B cell (primary cell): ENCODE measurements around the gene SUCLG2. TPM values are rescaled to one million over a fixed set of nuclear protein-coding genes. Genes with fewer than 3 reads are reported as not detected.

Experiments used
- ATAC-seq: fragments of 200-7000 bp; cut with Tn5 transposase; one replicate; pipeline ENCODE4 v1.10.0; 2021; ENCODE audit warnings: low read depth, mild to moderate bottlenecking, moderate number of reproducible peaks, moderate library complexity
- CTCF ChIA-PET: fragments of 350-600 bp; sonication (Branson Sonifier 250); formaldehyde crosslinking; loops from one replicate; lab custom pipeline; 2021; ENCODE audit warnings: antibody characterized with exemption, inconsistent platforms; lab: Charles Lee
- POLR2A ChIA-PET: fragments of 350-600 bp; sonication (Branson Sonifier 250); formaldehyde crosslinking; loops from one replicate; lab custom pipeline; 2021; ENCODE audit warnings: antibody characterized with exemption; lab: Charles Lee
- DNase-seq: peaks from one replicate; pipeline ENCODE4 v3.0.0; 2013
- H2AFZ ChIP-seq: 2 replicates; pipeline ENCODE4 v1.6.1; 2012; ENCODE audit warnings: mild to moderate bottlenecking, low read depth, low read length; ENCODE audit not compliant: insufficient read depth, poor library complexity, severe bottlenecking
- H3K27ac ChIP-seq, 2 donors: 1 replicate in 1 of 2; 2 replicates in 1 of 2; pipeline ENCODE4 v1.5.1; 2012 to 2013; ENCODE audit warnings: low read length in 2 of 2, mild to moderate bottlenecking in 2 of 2, moderate library complexity in 1 of 2
- H3K27me3 ChIP-seq, 4 experiments: fragments of 200-600 bp in 1 of 4; sonication (generic) in 1 of 4; replicated peaks in 1 of 4; 1 replicate in 2 of 4; 2 replicates in 2 of 4; pipeline versions ENCODE4 v1.6.1 to v1.7.0; 2013 to 2016; ENCODE audit warnings: low read length in 3 of 4, mild to moderate bottlenecking in 2 of 4, mixed read lengths in 1 of 4, moderate library complexity in 1 of 4; ENCODE audit not compliant: insufficient read depth in 4 of 4, control insufficient read depth in 3 of 4; ENCODE audit errors: control extremely low read depth in 1 of 4
- H3K36me3 ChIP-seq, 2 experiments: replicated peaks in 1 of 2; 1 replicate in 1 of 2; 2 replicates in 1 of 2; pipeline versions ENCODE4 v1.6.1 to v1.7.1; 2013; ENCODE audit warnings: low read length in 1 of 2; ENCODE audit not compliant: insufficient read depth in 2 of 2, control insufficient read depth in 1 of 2; ENCODE audit errors: control extremely low read depth in 1 of 2, extremely low read depth in 1 of 2
- H3K4me1 ChIP-seq, 2 donors: fragments of 200-600 bp in 1 of 2; sonication (generic) in 1 of 2; 1 replicate in 1 of 2; 2 replicates in 1 of 2; pipeline versions ENCODE4 v1.5.1 to v1.6.1; 2013 to 2017; ENCODE audit warnings: low read length in 2 of 2; ENCODE audit not compliant: control insufficient read depth in 2 of 2, insufficient read depth in 2 of 2
- H3K4me2 ChIP-seq: replicated peaks from 2 replicates; pipeline ENCODE3; 2012; ENCODE audit warnings: mild to moderate bottlenecking, low read depth, low read length; ENCODE audit not compliant: poor library complexity, severe bottlenecking
- H3K4me3 ChIP-seq, 5 experiments: fragments of 200-600 bp in 1 of 5; sonication (generic) in 1 of 5; 1 replicate in 3 of 5; 2 replicates in 2 of 5; pipeline versions ENCODE4 v1.5.1 to v1.7.0; 2011 to 2016; ENCODE audit warnings: low read length in 4 of 5, mild to moderate bottlenecking in 4 of 5, low read depth in 2 of 5, control low read depth in 1 of 5, moderate library complexity in 1 of 5; ENCODE audit not compliant: insufficient read depth in 1 of 5; ENCODE audit errors: control extremely low read depth in 1 of 5, extremely low read depth in 1 of 5
- H3K79me2 ChIP-seq: fragments of 200-600 bp; sonication (generic); one replicate; pipeline ENCODE4 v1.6.0; 2016; ENCODE audit warnings: low read length; ENCODE audit not compliant: control insufficient read depth, insufficient read depth
- H3K9ac ChIP-seq: fragments of 200-600 bp; sonication (generic); 2 replicates; pipeline ENCODE4 v1.6.1; 2017; ENCODE audit warnings: mild to moderate bottlenecking, low read length, moderate library complexity
- H3K9me3 ChIP-seq, 3 donors: one replicate each; pipeline versions ENCODE4 v1.6.1 to v1.7.1; 2013; ENCODE audit warnings: low read length in 2 of 3; ENCODE audit not compliant: control insufficient read depth in 2 of 3, insufficient read depth in 1 of 3; ENCODE audit errors: control extremely low read depth in 1 of 3
- H4K20me1 ChIP-seq: 2 replicates; pipeline ENCODE4 v1.6.0; 2012; ENCODE audit warnings: mild to moderate bottlenecking, low read length; ENCODE audit not compliant: insufficient read depth, control insufficient read depth, poor library complexity, severe bottlenecking
- H3K27ac Mint-ChIP-seq: one replicate; pipeline ENCODE4 v1.8.0; 2021; ENCODE audit warnings: mixed read lengths
- H3K27me3 Mint-ChIP-seq: one replicate; pipeline ENCODE4 v1.8.0; 2021; ENCODE audit warnings: mixed read lengths
- H3K4me1 Mint-ChIP-seq: one replicate; pipeline ENCODE4 v1.8.0; 2021; ENCODE audit warnings: mixed read lengths
- H3K4me3 Mint-ChIP-seq: one replicate; pipeline ENCODE4 v1.8.0; 2021; ENCODE audit warnings: mixed read lengths
- H3K9me3 Mint-ChIP-seq: one replicate; pipeline ENCODE4 v1.8.0; 2022; ENCODE audit warnings: mixed read lengths; ENCODE audit not compliant: insufficient read depth
- EZH2 ChIP-seq: IDR thresholded peaks from 2 replicates; pipeline ENCODE4 v1.6.1; 2012; ENCODE audit warnings: borderline replicate concordance, low read depth, mild to moderate bottlenecking, moderate library complexity, low read length; ENCODE audit not compliant: insufficient read depth, poor library complexity, severe bottlenecking
- WGBS: methylation state at CpG from one replicate; pipeline ENCODE4 v1.1.5; 2013; ENCODE audit warnings: missing lambda C conversion rate; ENCODE audit not compliant: insufficient coverage; 5-methylcytosine and 5-hydroxymethylcytosine counted together
- intact Hi-C: fragments of 100-400 bp; cut with micrococcal nuclease; formaldehyde crosslinking; loops from one replicate; pipeline ENCODE4 v1.10.0; 2022
- polyA plus RNA-seq: library from polyadenylated mRNA; depleted of rRNA; stranded (reverse); fragments of >200 nt; gene quantifications from 2 replicates; pipeline ENCODE4 v1.2.3, GENCODE V29; 2012
- total RNA-seq, 2 donors: library from RNA; stranded (reverse); fragments of 120-200 nt in 1 of 2; gene quantifications; 1 replicate in 1 of 2; 2 replicates in 1 of 2; pipeline versions ENCODE4 v1.2.3 to v1.2.4, GENCODE V29; 2013 to 2022
- TF ChIP-seq, protein P1 (sequence below): fragments of 200-600 bp; IDR thresholded peaks from one replicate; pipeline ENCODE4 v1.8.0; 2022; ENCODE audit warnings: antibody characterized with exemption, mild to moderate bottlenecking

Gene SUCLG2
- total and polyA plus RNA-seq, 2 donors (not counting 1 experiment from before 2014, with no cell fraction given) = 9.1 to 35.8 TPM

GRCh38 chr3:67517781-67518180 is 136.6 kb downstream of the SUCLG2 start:
- Histone ChIP-seq H3K4me1 (peaks cover 0 to 7% of the 10 kb centered on the region in 2 donors), H3K4me3 (no peak overlapping the region), H3K4me2 (no peak overlapping the region), H4K20me1 (no peaks in the 10 kb centered on the region), H3K36me3 (peaks cover 26 to 53% of the 10 kb centered on the region in 2 experiments), H3K9ac (no peak overlapping the region), H3K27ac (no peak overlapping the region), H3K79me2 (no peaks in the 10 kb centered on the region), H2AFZ (no peak overlapping the region), H3K9me3 (peaks cover 0 to 1% (median 0%) of the 10 kb centered on the region in 3 donors), H3K27me3 (no peaks in the 10 kb centered on the region)
- CTCF ChIA-PET = interaction anchor here (1.0 kb wide), 1 partner anchor 23 kb away, joined by 3 read pairs; no protein-coding TSS in a partner anchor
- WGBS = 100% methylated on average over 2 of the region's 2 CpGs
- Mint-ChIP-seq H3K27me3 (no peaks in the 10 kb centered on the region), H3K4me1 (peaks cover 12% of the 10 kb centered on the region), H3K4me3 (no peak overlapping the region), H3K27ac (no peak overlapping the region), H3K9me3 (no peaks in the 10 kb centered on the region)
- POLR2A ChIA-PET = no interaction called here
- TF ChIP-seq, protein P1, sequence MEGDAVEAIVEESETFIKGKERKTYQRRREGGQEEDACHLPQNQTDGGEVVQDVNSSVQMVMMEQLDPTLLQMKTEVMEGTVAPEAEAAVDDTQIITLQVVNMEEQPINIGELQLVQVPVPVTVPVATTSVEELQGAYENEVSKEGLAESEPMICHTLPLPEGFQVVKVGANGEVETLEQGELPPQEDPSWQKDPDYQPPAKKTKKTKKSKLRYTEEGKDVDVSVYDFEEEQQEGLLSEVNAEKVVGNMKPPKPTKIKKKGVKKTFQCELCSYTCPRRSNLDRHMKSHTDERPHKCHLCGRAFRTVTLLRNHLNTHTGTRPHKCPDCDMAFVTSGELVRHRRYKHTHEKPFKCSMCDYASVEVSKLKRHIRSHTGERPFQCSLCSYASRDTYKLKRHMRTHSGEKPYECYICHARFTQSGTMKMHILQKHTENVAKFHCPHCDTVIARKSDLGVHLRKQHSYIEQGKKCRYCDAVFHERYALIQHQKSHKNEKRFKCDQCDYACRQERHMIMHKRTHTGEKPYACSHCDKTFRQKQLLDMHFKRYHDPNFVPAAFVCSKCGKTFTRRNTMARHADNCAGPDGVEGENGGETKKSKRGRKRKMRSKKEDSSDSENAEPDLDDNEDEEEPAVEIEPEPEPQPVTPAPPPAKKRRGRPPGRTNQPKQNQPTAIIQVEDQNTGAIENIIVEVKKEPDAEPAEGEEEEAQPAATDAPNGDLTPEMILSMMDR = no peak
- TF ChIP-seq EZH2 = no peak
- ATAC-seq (no peak), DNase-seq (no peak)
- intact Hi-C loops = no loop called here

DNA sequence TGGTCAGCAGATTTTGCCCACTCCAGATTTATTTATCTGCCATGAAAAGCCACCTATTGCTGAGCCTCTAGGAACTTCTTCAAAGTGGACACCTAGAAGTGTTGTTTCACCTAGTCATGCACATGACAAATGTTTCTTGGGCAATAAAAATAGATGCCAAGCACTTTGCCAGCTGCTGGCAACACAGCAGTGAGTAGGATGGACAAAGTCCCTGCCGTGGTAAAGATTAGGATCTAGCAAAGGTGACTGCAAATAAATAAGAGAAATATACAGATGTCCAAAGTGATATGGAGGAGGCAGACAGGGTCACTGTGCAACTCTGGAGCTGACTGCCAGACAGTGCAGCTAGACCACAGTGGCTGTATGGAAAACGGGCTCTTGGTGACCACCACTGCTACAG is 137.9 kb downstream of the SUCLG2 start:
- 83% methylated on average over 1 of the region's 2 CpGs for WGBS
- Histone ChIP-seq H3K27ac (no peak overlapping the region), H4K20me1 (no peaks in the 10 kb centered on the region), H3K36me3 (peaks cover 26 to 55% of the 10 kb centered on the region in 2 experiments), H3K79me2 (no peaks in the 10 kb centered on the region), H3K9ac (no peak overlapping the region), H3K9me3 (no peaks in the 10 kb centered on the region), H3K27me3 (no peaks in the 10 kb centered on the region), H3K4me3 (no peak overlapping the region), H3K4me2 (no peak overlapping the region), H3K4me1 (peaks cover 0 to 4% of the 10 kb centered on the region in 2 donors), H2AFZ (no peak overlapping the region)
- DNase-seq (no peak), ATAC-seq (no peak)
- Mint-ChIP-seq H3K27ac (no peak overlapping the region), H3K4me1 (peaks cover 6% of the 10 kb centered on the region), H3K9me3 (no peaks in the 10 kb centered on the region), H3K27me3 (no peaks in the 10 kb centered on the region), H3K4me3 (no peak overlapping the region)
- no peak for TF ChIP-seq EZH2
- TF ChIP-seq, protein P1 = no peak
- POLR2A ChIA-PET = no interaction called here
- CTCF ChIA-PET = interaction anchor here (0.9 kb wide), 1 partner anchor 9 kb away, joined by 3 read pairs; no protein-coding TSS in a partner anchor
- intact Hi-C loops = no loop called here
